Pancreas (tissue), 10 donors: ENCODE measurements around the gene ABCG1. TPM values are rescaled to one million over a fixed set of nuclear protein-coding genes. Genes with fewer than 3 reads are reported as not detected.

Source experiments
- ATAC-seq, 4 donors: fragments of 200-7000 bp; cut with Tn5 transposase; one replicate each; pipeline versions ENCODE4 v1.8.0 to v1.9.1; 2020; ENCODE audit warnings: mild to moderate bottlenecking in 4 of 4, moderate library complexity in 4 of 4
- DNase-seq, 6 donors: peaks; one replicate each; pipeline ENCODE4 v3.0.0-alpha.2; 2020
- FAIRE-seq: peaks from 2 replicates; lab custom pipeline; 2012; peaks lifted over from hg19 to GRCh38; lab: Jason Lieb, UNC
- H3K27ac ChIP-seq, 4 donors: fragments of 200-600 bp; sonication (generic); 1 replicate in 3 of 4; 2 replicates in 1 of 4; pipeline versions ENCODE4 v1.5.0 to v1.8.0; 2020
- H3K27me3 ChIP-seq, 4 donors: fragments of 200-600 bp; one replicate each; pipeline ENCODE4 v1.8.0; 2021
- H3K36me3 ChIP-seq, 3 donors: fragments of 200-600 bp; sonication (generic) in 1 of 3; one replicate each; pipeline versions ENCODE4 v1.5.0 to v1.8.0; 2020 to 2021
- H3K4me1 ChIP-seq, 3 donors: fragments of 200-600 bp; one replicate each; pipeline ENCODE4 v1.8.0; 2021
- H3K4me3 ChIP-seq, 4 donors: fragments of 200-600 bp; sonication (generic) in 2 of 4; one replicate each; pipeline versions ENCODE4 v1.5.0 to v1.8.0; 2020 to 2021
- H3K9me3 ChIP-seq, 4 donors: fragments of 200-600 bp; one replicate each; pipeline ENCODE4 v1.8.0; 2021
- CTCF ChIP-seq, 4 donors: fragments of 200-600 bp; sonication (generic) in 3 of 4; IDR thresholded peaks; one replicate each; pipeline versions ENCODE4 v1.5.0 to v1.8.0; 2021; ENCODE audit warnings: antibody characterized with exemption in 4 of 4
- WGBS, 2 donors: extraction: QIAGEN DNeasy Blood & Tissue Kit; methylation state at CpG; one replicate each; pipeline ENCODE4 v1.1.7; 2013; 5-methylcytosine and 5-hydroxymethylcytosine counted together
- intact Hi-C, 3 donors: fragments of 100-400 bp; cut with DNase I; formaldehyde crosslinking; loops; one replicate each; pipeline versions ENCODE4 v1.11.1 to v1.14.2; 2022
- polyA plus RNA-seq, 2 donors: library from polyadenylated mRNA; stranded (reverse); fragments of 200-250 nt; gene quantifications; one replicate each; pipeline ENCODE4 v1.2.3, GENCODE V29; 2013
- total RNA-seq, 6 donors: library from RNA; stranded (reverse); fragmentation: NEBNext Ultra II Directional in 4 of 6; extraction: Animal tissue kit (Norgen Biotek cat#: 25700) in 4 of 6; gene quantifications; one replicate each; pipeline versions ENCODE4 v1.2.1 to v1.2.4, GENCODE V29; 2021 to 2023
- donor health status: healthy with polysubstance abuse.
- donor health status: DM: no; HTN: no; CAD: no; lungs with moderate emphysema.
- donor health status: DM: no; HTN: no; CAD: no.
- donor health status: control.
- donor health status: control.
- donor health status: Bipolar disorder and iron deficiency.
- donor health status: DM: yes; HTN: yes; CAD: no.
- donor health status: DM: no; HTN: no; CAD: no.
- donor health status: DM: no; HTN: no; CAD: no.
- donor health status: DM: yes; HTN: yes; CAD: no.

ABCG1 gene
- total and polyA plus RNA-seq, 8 donors: 1.6 to 10.3 (median 4.2) TPM

GRCh38 chr21:42287193-42288083, 68.5 kb downstream of the ABCG1 start:
- Histone ChIP-seq H3K27ac (no peak overlapping the region), H3K4me3 (no peak overlapping the region), H3K27me3 (no peaks in the 10 kb centered on the region), H3K36me3 (no peaks in the 10 kb centered on the region), H3K9me3 (no peaks in the 10 kb centered on the region), H3K4me1 (no peaks in the 10 kb centered on the region)
- WGBS, 2 donors: 75 to 83% methylated on average over 36 of the region's 36 CpGs
- no peak for TF ChIP-seq CTCF (IDR thresholded peaks at IDR 0.05)
- DNase-seq (no peak), ATAC-seq (peak in 2 of 4 donors; percentile 28 to 60), FAIRE-seq (no peak)
- intact Hi-C loops: no loop called here

GRCh38 chr21:42288962-42289361, 70.0 kb downstream of the ABCG1 start:
- no peak overlapping the region for H3K4me3 ChIP-seq
- no peak overlapping the region for H3K27ac ChIP-seq
- FAIRE-seq: no peak
- no peaks in the 10 kb centered on the region for H3K27me3 ChIP-seq
- no peak for DNase-seq
- H3K36me3 ChIP-seq: no peaks in the 10 kb centered on the region
- intact Hi-C loops: no loop called here
- no peaks in the 10 kb centered on the region for H3K9me3 ChIP-seq
- no peaks in the 10 kb centered on the region for H3K4me1 ChIP-seq
- TF ChIP-seq CTCF (IDR thresholded peaks at IDR 0.05): no peak
- 87 to 96% methylated on average over 5 of the region's 5 CpGs for WGBS, 2 donors
- ATAC-seq: no peak

GRCh38 chr21:42289926-42290325, 71.0 kb downstream of the ABCG1 start:
- peak in 2 of 4 donors; percentile 10 to 71 for ATAC-seq
- WGBS, 2 donors: 88 to 93% methylated on average over 18 of the region's 18 CpGs
- peak in 1 of 6 donors; percentile 56 for DNase-seq
- no peak overlapping the region for H3K27ac ChIP-seq
- no peak overlapping the region for H3K4me3 ChIP-seq
- no peak for TF ChIP-seq CTCF (IDR thresholded peaks at IDR 0.05)
- no peaks in the 10 kb centered on the region for H3K27me3 ChIP-seq
- no peak for FAIRE-seq
- no peaks in the 10 kb centered on the region for H3K36me3 ChIP-seq
- H3K9me3 ChIP-seq: no peaks in the 10 kb centered on the region
- H3K4me1 ChIP-seq: no peaks in the 10 kb centered on the region
- intact Hi-C loops: no loop called here

- FAIRE-seq: no peak
- TF ChIP-seq CTCF (IDR thresholded peaks at IDR 0.05): no peak
- 50 to 56% methylated on average over 3 of the region's 3 CpGs for WGBS, 2 donors
- DNase-seq: no peak
- Histone ChIP-seq H3K36me3 (no peaks in the 10 kb centered on the region), H3K4me3 (no peak overlapping the region), H3K9me3 (no peaks in the 10 kb centered on the region), H3K27ac (no peak overlapping the region), H3K4me1 (no peaks in the 10 kb centered on the region), H3K27me3 (no peaks in the 10 kb centered on the region)
- intact Hi-C loops: no loop called here
- ATAC-seq: no peak
Measured at GRCh38 chr21:42290505-42290904, 71.6 kb downstream of the ABCG1 start.
